OCI-LY7 (cell line): ENCODE measurements around the gene PRDM1. TPM values are rescaled to one million over a fixed set of nuclear protein-coding genes. Genes with fewer than 3 reads are reported as not detected.

Experiments used
- BruUV-seq: library from RNA; stranded (reverse); fragments of 400-500 nt; replicated peaks from 2 replicates; lab custom pipeline; 2021; lab: Mats Ljungman, UMichigan
- CTCF ChIA-PET: fragments of 300-600 bp; sonication (Branson Sonifier 250); formaldehyde crosslinking; loops from one replicate; lab custom pipeline; 2022; ENCODE audit warnings: antibody characterized with exemption; ENCODE audit not compliant: unreplicated experiment; lab: Charles Lee
- POLR2A ChIA-PET: fragments of 300-600 bp; sonication (Branson Sonifier 250); formaldehyde crosslinking; loops from one replicate; lab custom pipeline; 2022; ENCODE audit warnings: antibody characterized with exemption; lab: Charles Lee
- DNase-seq: peaks from one replicate; pipeline ENCODE4 v3.0.0-alpha.2; 2015; ENCODE audit warnings: low spot score
- H2AFZ ChIP-seq: fragments of 200-600 bp; sonication (generic), shearing (Covaris generic); 2 replicates; pipeline ENCODE4 v1.6.1; 2014; ENCODE audit warnings: mild to moderate bottlenecking, antibody characterized with exemption, low read length, moderate library complexity
- H3K27ac ChIP-seq: fragments of 200-600 bp; sonication (generic); 2 replicates; pipeline ENCODE4 v1.5.1; 2014; ENCODE audit warnings: mixed run types, low read depth, mild to moderate bottlenecking, moderate library complexity, low read length, inconsistent platforms; ENCODE audit not compliant: poor library complexity, severe bottlenecking
- H3K36me3 ChIP-seq: fragments of 200-600 bp; sonication (generic); 2 replicates; pipeline ENCODE4 v1.6.1; 2014; ENCODE audit warnings: mild to moderate bottlenecking, antibody characterized with exemption, low read length, moderate library complexity, mixed read lengths; ENCODE audit not compliant: insufficient read depth
- H3K4me1 ChIP-seq: fragments of 200-600 bp; sonication (generic); 2 replicates; pipeline ENCODE4 v1.5.1; 2014; ENCODE audit warnings: mild to moderate bottlenecking, low read length; ENCODE audit not compliant: insufficient read depth, poor library complexity, severe bottlenecking
- H3K4me2 ChIP-seq: fragments of 200-600 bp; sonication (generic); 2 replicates; pipeline ENCODE4 v1.6.1; 2014; ENCODE audit warnings: mild to moderate bottlenecking, low read length
- H3K4me3 ChIP-seq: fragments of 200-600 bp; sonication (generic); 2 replicates; pipeline ENCODE4 v1.5.1; 2014; ENCODE audit warnings: mild to moderate bottlenecking, low read depth, low read length; ENCODE audit not compliant: poor library complexity, severe bottlenecking
- H3K79me2 ChIP-seq: fragments of 200-600 bp; sonication (generic); 2 replicates; pipeline ENCODE4 v1.6.1; 2016; ENCODE audit warnings: low read depth, mild to moderate bottlenecking, low read length, moderate library complexity, mixed read lengths; ENCODE audit not compliant: insufficient read depth
- H3K9me2 ChIP-seq: fragments of 200-600 bp; sonication (generic); 2 replicates; pipeline ENCODE4 v1.6.1; 2016; ENCODE audit warnings: mild to moderate bottlenecking, low read length, mixed read lengths; ENCODE audit not compliant: insufficient read depth
- H3K9me3 ChIP-seq: fragments of 200-600 bp; sonication (generic); 2 replicates; pipeline ENCODE4 v1.6.1; 2014; ENCODE audit warnings: mild to moderate bottlenecking, mixed run types, low read length, mixed read lengths
- H4K20me1 ChIP-seq: fragments of 200-600 bp; sonication (generic); 2 replicates; pipeline ENCODE4 v1.6.1; 2014; ENCODE audit warnings: mild to moderate bottlenecking, antibody characterized with exemption, low read length, moderate library complexity, mixed read lengths; ENCODE audit not compliant: insufficient read depth
- CTCF ChIP-seq: fragments of 200-600 bp; sonication (generic); conservative IDR thresholded peaks from 2 replicates; pipeline ENCODE4 v1.5.1; 2014; ENCODE audit warnings: mild to moderate bottlenecking, antibody characterized with exemption, low read length, moderate library complexity, mixed read lengths
- EZH2phosphoT487 ChIP-seq: fragments of 200-600 bp; sonication (generic); IDR thresholded peaks from 2 replicates; pipeline ENCODE4 v1.6.1; 2018; ENCODE audit warnings: low read depth, borderline replicate concordance, mild to moderate bottlenecking, mixed run types, antibody characterized with exemption, low read length, moderate library complexity, mixed read lengths
- intact Hi-C: fragments of 100-400 bp; cut with micrococcal nuclease; formaldehyde crosslinking; loops from one replicate; pipeline ENCODE4 v1.10.0; 2022; ENCODE audit not compliant: unreplicated experiment
- total RNA-seq, 2 experiments: library from RNA; depleted of rRNA in 1 of 2; stranded (reverse); fragments of >200 nt in 1 of 2; shearing (Covaris generic) in 1 of 2; gene quantifications; 2 replicates each; pipeline ENCODE4 v1.2.3, GENCODE V29; 2014 to 2022

PRDM1 gene
- total RNA-seq, 2 experiments from 2014 or later, result 1.5 to 3.3 TPM

- Histone ChIP-seq H3K4me2 (peak overlapping the region; percentile 55), H3K79me2 (no peaks in the 10 kb centered on the region), H4K20me1 (no peaks in the 10 kb centered on the region), H3K9me2 (no peaks in the 10 kb centered on the region), H3K9me3 (no peaks in the 10 kb centered on the region), H3K36me3 (no peaks in the 10 kb centered on the region), H3K4me1 (peaks cover 51% of the 10 kb centered on the region), H3K4me3 (peak overlapping the region; percentile 11), H3K27ac (peak overlapping the region; percentile 85), H2AFZ (peak overlapping the region; percentile 81)
- DNase-seq, result peak; percentile 73
- TF ChIP-seq EZH2phosphoT487 (no peak), CTCF (no peak)
- POLR2A ChIA-PET, result interaction anchor here (0.6 to 9.4 kb wide), 14 partner anchors 12 to 380 kb away, joined by 3 to 98 read pairs (median 4); no protein-coding TSS in a partner anchor
- intact Hi-C loops, result loop anchor here (1.0 kb wide), 1 partner anchor 82 kb away; no protein-coding TSS in a partner anchor
- CTCF ChIA-PET, result interaction anchor here (0.6 to 2.3 kb wide), 4 partner anchors 49 to 82 kb away, joined by 3 to 7 read pairs (median 4); no protein-coding TSS in a partner anchor
- no TSS peak for BruUV-seq
Measured at GRCh38 chr6:106141441-106142237, 55.5 kb downstream of the PRDM1 start.

DNA sequence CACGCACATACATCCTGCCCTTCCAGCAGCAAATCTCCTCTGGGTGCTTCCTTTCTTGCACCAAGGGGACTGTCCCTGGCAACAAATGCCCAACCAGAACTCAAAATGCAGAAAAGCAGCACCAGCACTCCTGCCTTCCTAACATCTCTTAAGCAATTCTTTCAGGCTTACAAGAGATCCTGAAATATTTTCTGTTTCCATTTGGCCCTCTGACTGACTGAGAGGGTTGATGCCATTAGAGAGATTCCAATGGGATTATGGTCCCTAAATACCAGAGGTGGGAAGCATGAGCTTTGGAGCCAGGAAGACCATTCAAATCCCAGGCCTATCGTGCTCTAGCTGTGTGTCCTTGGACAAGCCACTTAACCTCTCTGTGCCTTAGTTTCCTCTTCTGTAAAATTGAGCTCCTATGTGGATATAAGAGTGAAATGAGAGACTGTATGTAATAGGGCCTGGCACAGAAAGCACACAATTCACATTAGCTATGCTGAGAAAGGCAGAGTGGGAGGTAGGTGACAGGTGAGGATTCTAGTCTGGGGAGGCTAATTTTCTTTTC, 56.8 kb downstream of the PRDM1 start:
- no peaks in the 10 kb centered on the region for H3K36me3 ChIP-seq
- TF ChIP-seq EZH2phosphoT487, result no peak
- TF ChIP-seq CTCF, result no peak
- peaks cover 57% of the 10 kb centered on the region for H3K4me1 ChIP-seq
- no peak overlapping the region for H3K4me3 ChIP-seq
- H4K20me1 ChIP-seq, result no peaks in the 10 kb centered on the region
- no peaks in the 10 kb centered on the region for H3K79me2 ChIP-seq
- no peak for DNase-seq
- intact Hi-C loops, result loop anchor here (1.0 kb wide), 1 partner anchor 80 kb away; no protein-coding TSS in a partner anchor
- H3K9me2 ChIP-seq, result no peaks in the 10 kb centered on the region
- H3K4me2 ChIP-seq, result peak overlapping the region; percentile 55
- POLR2A ChIA-PET, result interaction anchor here (0.5 to 9.4 kb wide), 11 partner anchors 13 to 137 kb away, joined by 3 to 98 read pairs (median 5); no protein-coding TSS in a partner anchor
- CTCF ChIA-PET, result interaction anchor here (2.3 kb wide), 1 partner anchor 50 kb away, joined by 7 read pairs; no protein-coding TSS in a partner anchor
- BruUV-seq, result no TSS peak
- peak overlapping the region; percentile 85 for H3K27ac ChIP-seq
- peak overlapping the region; percentile 81; the same call in 1 of the 2 replicates for H2AFZ ChIP-seq
- H3K9me3 ChIP-seq, result no peaks in the 10 kb centered on the region
